ENCODE measurements around the gene SP100.

SP100 gene

GRCh38 chr2:230564805-230565779 is 149.1 kb downstream of the SP100 start:
- peaks cover 0 to 4% (median 0%) of the 10 kb centered on the region in 5 donors for H3K9me3 ChIP-seq (ENCODE audit: control insufficient read depth in 5 of 5, low read length in 5 of 5)
- H3K9ac ChIP-seq (ENCODE audit: low read length in 5 of 5) = no peak overlapping the region
- H3K27me3 ChIP-seq (ENCODE audit: control insufficient read depth in 5 of 5, insufficient read depth in 4 of 5, low read length in 5 of 5) = no peaks in the 10 kb centered on the region
- no peak overlapping the region for H3K27ac ChIP-seq (ENCODE audit: low read depth, low read length)
- no peak overlapping the region for H3K4me3 ChIP-seq (ENCODE audit: low read depth in 1 of 5, low read length in 5 of 5)
- no peaks in the 10 kb centered on the region for H3K36me3 ChIP-seq (ENCODE audit: control insufficient read depth in 5 of 5, insufficient read depth in 5 of 5, low read length in 5 of 5)
- no peaks in the 10 kb centered on the region for H3K4me1 ChIP-seq (ENCODE audit: control insufficient read depth in 5 of 5, insufficient read depth in 5 of 5, low read length in 5 of 5)

- no peak overlapping the region for H3K9ac ChIP-seq (ENCODE audit: low read length in 5 of 5)
- no peak overlapping the region for H3K27ac ChIP-seq (ENCODE audit: low read depth, low read length)
Observed at GRCh38 chr2:230569298-230569697, 153.3 kb downstream of the SP100 start.

GRCh38 chr2:230570987-230571386 is 155.0 kb downstream of the SP100 start:
- H3K36me3 ChIP-seq (ENCODE audit: control insufficient read depth in 5 of 5, insufficient read depth in 5 of 5, low read length in 5 of 5) = no peaks in the 10 kb centered on the region
- peaks cover 0 to 13% (median 5%) of the 10 kb centered on the region in 5 donors for H3K9me3 ChIP-seq (ENCODE audit: control insufficient read depth in 5 of 5, low read length in 5 of 5)
- no peaks in the 10 kb centered on the region for H3K4me1 ChIP-seq (ENCODE audit: control insufficient read depth in 5 of 5, insufficient read depth in 5 of 5, low read length in 5 of 5)
- H3K4me3 ChIP-seq (ENCODE audit: low read depth in 1 of 5, low read length in 5 of 5) = no peak overlapping the region
- H3K27me3 ChIP-seq (ENCODE audit: control insufficient read depth in 5 of 5, insufficient read depth in 4 of 5, low read length in 5 of 5) = no peaks in the 10 kb centered on the region
- no peak overlapping the region for H3K27ac ChIP-seq (ENCODE audit: low read depth, low read length)
- no peak overlapping the region for H3K9ac ChIP-seq (ENCODE audit: low read length in 5 of 5)

More at GRCh38 chr2:230569298-230569697, 153.3 kb downstream of the SP100 start:
- no peaks in the 10 kb centered on the region for H3K27me3 ChIP-seq (ENCODE audit: control insufficient read depth in 5 of 5, insufficient read depth in 4 of 5, low read length in 5 of 5)
- H3K4me1 ChIP-seq (ENCODE audit: control insufficient read depth in 5 of 5, insufficient read depth in 5 of 5, low read length in 5 of 5) = no peaks in the 10 kb centered on the region
- no peak overlapping the region for H3K4me3 ChIP-seq (ENCODE audit: low read depth in 1 of 5, low read length in 5 of 5)
- peaks cover 0 to 8% (median 5%) of the 10 kb centered on the region in 5 donors for H3K9me3 ChIP-seq (ENCODE audit: control insufficient read depth in 5 of 5, low read length in 5 of 5)
- H3K36me3 ChIP-seq (ENCODE audit: control insufficient read depth in 5 of 5, insufficient read depth in 5 of 5, low read length in 5 of 5) = no peaks in the 10 kb centered on the region

GRCh38 chr2:230575642-230576324 is 159.8 kb downstream of the SP100 start:
- Histone ChIP-seq H3K27ac (ENCODE audit: low read depth, low read length) (no peak overlapping the region), H3K4me3 (ENCODE audit: low read depth in 1 of 5, low read length in 5 of 5) (no peak overlapping the region), H3K9me3 (ENCODE audit: control insufficient read depth in 5 of 5, low read length in 5 of 5) (peaks cover 0 to 13% (median 5%) of the 10 kb centered on the region in 5 donors)

GRCh38 chr2:230577114-230577513 is 161.1 kb downstream of the SP100 start:
- no peak overlapping the region for H3K27ac ChIP-seq (ENCODE audit: low read depth, low read length)
- peaks cover 0 to 8% (median 5%) of the 10 kb centered on the region in 5 donors for H3K9me3 ChIP-seq (ENCODE audit: control insufficient read depth in 5 of 5, low read length in 5 of 5)
- no peak overlapping the region for H3K4me3 ChIP-seq (ENCODE audit: low read depth in 1 of 5, low read length in 5 of 5)
- no peaks in the 10 kb centered on the region for H3K4me1 ChIP-seq (ENCODE audit: control insufficient read depth in 5 of 5, insufficient read depth in 5 of 5, low read length in 5 of 5)
- H3K36me3 ChIP-seq (ENCODE audit: control insufficient read depth in 5 of 5, insufficient read depth in 5 of 5, low read length in 5 of 5) = no peaks in the 10 kb centered on the region
- H3K9ac ChIP-seq (ENCODE audit: low read length in 5 of 5) = no peak overlapping the region
- H3K27me3 ChIP-seq (ENCODE audit: control insufficient read depth in 5 of 5, insufficient read depth in 4 of 5, low read length in 5 of 5) = peaks cover 0 to 9% (median 2%) of the 10 kb centered on the region in 5 donors

More at GRCh38 chr2:230575642-230576324, 159.8 kb downstream of the SP100 start:
- Histone ChIP-seq H3K27me3 (ENCODE audit: control insufficient read depth in 5 of 5, insufficient read depth in 4 of 5, low read length in 5 of 5) (peaks cover 0 to 9% (median 2%) of the 10 kb centered on the region in 5 donors), H3K36me3 (ENCODE audit: control insufficient read depth in 5 of 5, insufficient read depth in 5 of 5, low read length in 5 of 5) (no peaks in the 10 kb centered on the region), H3K4me1 (ENCODE audit: control insufficient read depth in 5 of 5, insufficient read depth in 5 of 5, low read length in 5 of 5) (no peaks in the 10 kb centered on the region), H3K9ac (ENCODE audit: low read length in 5 of 5) (no peak overlapping the region)

- no peaks in the 10 kb centered on the region for H3K36me3 ChIP-seq (ENCODE audit: control insufficient read depth in 5 of 5, insufficient read depth in 5 of 5, low read length in 5 of 5)
- H3K27ac ChIP-seq (ENCODE audit: low read depth, low read length) = no peak overlapping the region
- no peak overlapping the region for H3K9ac ChIP-seq (ENCODE audit: low read length in 5 of 5)
- H3K4me1 ChIP-seq (ENCODE audit: control insufficient read depth in 5 of 5, insufficient read depth in 5 of 5, low read length in 5 of 5) = no peaks in the 10 kb centered on the region
- H3K4me3 ChIP-seq (ENCODE audit: low read depth in 1 of 5, low read length in 5 of 5) = no peak overlapping the region
- H3K9me3 ChIP-seq (ENCODE audit: control insufficient read depth in 5 of 5, low read length in 5 of 5) = peaks cover 0 to 8% (median 5%) of the 10 kb centered on the region in 5 donors
- H3K27me3 ChIP-seq (ENCODE audit: control insufficient read depth in 5 of 5, insufficient read depth in 4 of 5, low read length in 5 of 5) = peaks cover 0 to 9% (median 2%) of the 10 kb centered on the region in 5 donors
Observed at GRCh38 chr2:230578106-230578505, 162.1 kb downstream of the SP100 start.

- Histone ChIP-seq H3K9me3 (ENCODE audit: control insufficient read depth in 5 of 5, low read length in 5 of 5) (no peaks in the 10 kb centered on the region), H3K27ac (ENCODE audit: low read depth, low read length) (no peak overlapping the region)
Observed at GRCh38 chr2:230582851-230583283, 166.9 kb downstream of the SP100 start.

GRCh38 chr2:230583581-230583980 is 167.6 kb downstream of the SP100 start:
- no peak overlapping the region for H3K4me3 ChIP-seq (ENCODE audit: low read depth in 1 of 5, low read length in 5 of 5)
- H3K27me3 ChIP-seq (ENCODE audit: control insufficient read depth in 5 of 5, insufficient read depth in 4 of 5, low read length in 5 of 5) = peaks cover 0 to 9% (median 2%) of the 10 kb centered on the region in 5 donors
- no peaks in the 10 kb centered on the region for H3K4me1 ChIP-seq (ENCODE audit: control insufficient read depth in 5 of 5, insufficient read depth in 5 of 5, low read length in 5 of 5)
- no peak overlapping the region for H3K27ac ChIP-seq (ENCODE audit: low read depth, low read length)
- no peaks in the 10 kb centered on the region for H3K9me3 ChIP-seq (ENCODE audit: control insufficient read depth in 5 of 5, low read length in 5 of 5)
- no peaks in the 10 kb centered on the region for H3K36me3 ChIP-seq (ENCODE audit: control insufficient read depth in 5 of 5, insufficient read depth in 5 of 5, low read length in 5 of 5)
- no peak overlapping the region for H3K9ac ChIP-seq (ENCODE audit: low read length in 5 of 5)

More at GRCh38 chr2:230582851-230583283, 166.9 kb downstream of the SP100 start:
- Histone ChIP-seq H3K27me3 (ENCODE audit: control insufficient read depth in 5 of 5, insufficient read depth in 4 of 5, low read length in 5 of 5) (peaks cover 0 to 9% (median 2%) of the 10 kb centered on the region in 5 donors), H3K36me3 (ENCODE audit: control insufficient read depth in 5 of 5, insufficient read depth in 5 of 5, low read length in 5 of 5) (no peaks in the 10 kb centered on the region), H3K9ac (ENCODE audit: low read length in 5 of 5) (no peak overlapping the region), H3K4me3 (ENCODE audit: low read depth in 1 of 5, low read length in 5 of 5) (no peak overlapping the region), H3K4me1 (ENCODE audit: control insufficient read depth in 5 of 5, insufficient read depth in 5 of 5, low read length in 5 of 5) (no peaks in the 10 kb centered on the region)

- no peaks in the 10 kb centered on the region for H3K9me3 ChIP-seq (ENCODE audit: control insufficient read depth in 5 of 5, low read length in 5 of 5)
- H3K4me1 ChIP-seq (ENCODE audit: control insufficient read depth in 5 of 5, insufficient read depth in 5 of 5, low read length in 5 of 5) = no peaks in the 10 kb centered on the region
- H3K4me3 ChIP-seq (ENCODE audit: low read depth in 1 of 5, low read length in 5 of 5) = no peak overlapping the region
- H3K27ac ChIP-seq (ENCODE audit: low read depth, low read length) = no peak overlapping the region
- no peaks in the 10 kb centered on the region for H3K27me3 ChIP-seq (ENCODE audit: control insufficient read depth in 5 of 5, insufficient read depth in 4 of 5, low read length in 5 of 5)
- H3K36me3 ChIP-seq (ENCODE audit: control insufficient read depth in 5 of 5, insufficient read depth in 5 of 5, low read length in 5 of 5) = no peaks in the 10 kb centered on the region
- no peak overlapping the region for H3K9ac ChIP-seq (ENCODE audit: low read length in 5 of 5)
Observed at GRCh38 chr2:230586328-230586982, 170.5 kb downstream of the SP100 start.

Measured in subcutaneous abdominal adipose tissue (tissue), 5 donors.